Thyroid gland (tissue), 4 donors: ENCODE measurements around the gene CDK16. TPM values are rescaled to one million over a fixed set of nuclear protein-coding genes. Genes with fewer than 3 reads are reported as not detected.

ENCODE experiments used
- DNase-seq, 2 donors: peaks; one replicate each; pipeline ENCODE4 v3.0.0-alpha.2; 2019
- H3K27ac ChIP-seq, 3 donors: fragments of 200-600 bp; sonication (generic); 1 replicate in 2 of 3; 2 replicates in 1 of 3; pipeline ENCODE4 v1.5.1; 2016 to 2019; ENCODE audit warnings: mild to moderate bottlenecking in 1 of 3, moderate library complexity in 1 of 3
- H3K27me3 ChIP-seq: fragments of 200-600 bp; sonication (generic); one replicate; pipeline ENCODE4 v1.5.1; 2019
- H3K36me3 ChIP-seq, 2 donors: fragments of 200-600 bp; sonication (generic); one replicate each; pipeline ENCODE4 v1.5.1; 2016 to 2019
- H3K4me1 ChIP-seq, 2 donors: fragments of 200-600 bp; sonication (generic); one replicate each; pipeline ENCODE4 v1.5.1; 2017 to 2019
- H3K4me3 ChIP-seq, 3 donors: fragments of 200-600 bp; sonication (generic); replicated peaks in 1 of 3; 1 replicate in 2 of 3; 2 replicates in 1 of 3; pipeline ENCODE4 v1.5.1; 2016; ENCODE audit warnings: mild to moderate bottlenecking in 1 of 3
- H3K9me3 ChIP-seq: fragments of 200-600 bp; sonication (generic); one replicate; pipeline ENCODE4 v1.5.1; 2017
- CTCF ChIP-seq, 6 experiments: fragments of 200-600 bp in 3 of 6; fragments of 450-650 bp in 3 of 6; sonication (generic) in 3 of 6; IDR thresholded peaks; one replicate each; pipeline ENCODE4 v1.5.1; 2016 to 2019; ENCODE audit warnings: antibody characterized with exemption in 6 of 6, mild to moderate bottlenecking in 2 of 6, inconsistent platforms in 1 of 6, moderate library complexity in 1 of 6
- POLR2A ChIP-seq, 2 donors: fragments of 450-650 bp; IDR thresholded peaks; one replicate each; pipeline ENCODE4 v1.6.1; 2017; ENCODE audit warnings: antibody characterized with exemption in 2 of 2, mild to moderate bottlenecking in 2 of 2, moderate library complexity in 1 of 2
- WGBS, 2 donors: methylation state at CpG; one replicate each; pipeline ENCODE4 v1.1.5; 2017; 5-methylcytosine and 5-hydroxymethylcytosine counted together
- intact Hi-C: fragments of 100-400 bp; cut with DNase I; formaldehyde crosslinking; loops from one replicate; pipeline ENCODE4 v1.15.1; 2023
- total RNA-seq, 4 donors: library from RNA; depleted of rRNA; stranded (reverse); fragments of >200 nt; gene quantifications; one replicate each; pipeline ENCODE4 v1.2.3, GENCODE V29; 2016

The CDK16 gene
- total RNA-seq, 4 donors from 2014 or later = 76.6 to 111 (median 93.7) TPM

- no peak for TF ChIP-seq POLR2A (IDR thresholded peaks at IDR 0.05)
- no peak for TF ChIP-seq CTCF (IDR thresholded peaks at IDR 0.05)
- Histone ChIP-seq H3K36me3 (peaks cover 13 to 40% of the 10 kb centered on the region in 2 donors), H3K27me3 (no peaks in the 10 kb centered on the region), H3K9me3 (no peaks in the 10 kb centered on the region), H3K4me1 (no peaks in the 10 kb centered on the region), H3K27ac (no peak overlapping the region), H3K4me3 (no peak overlapping the region)
- no peak for DNase-seq
- WGBS, 2 donors = 95 to 100% methylated on average over 3 to 4 of the region's 7 CpGs
- intact Hi-C loops = no loop called here
Measured at GRCh38 chrX:47240619-47241018, 22.1 kb downstream of the CDK16 start.

GRCh38 chrX:47241201-47242011, 22.9 kb downstream of the CDK16 start:
- 95% methylated on average over 17 to 18 of the region's 18 CpGs for WGBS, 2 donors
- Histone ChIP-seq H3K4me3 (no peak overlapping the region), H3K4me1 (no peaks in the 10 kb centered on the region), H3K27me3 (no peaks in the 10 kb centered on the region), H3K9me3 (no peaks in the 10 kb centered on the region), H3K27ac (no peak overlapping the region), H3K36me3 (peaks cover 13 to 46% of the 10 kb centered on the region in 2 donors)
- TF ChIP-seq CTCF (IDR thresholded peaks at IDR 0.05) (no peak), POLR2A (IDR thresholded peaks at IDR 0.05) (no peak)
- intact Hi-C loops = no loop called here
- DNase-seq = no peak

- Histone ChIP-seq H3K4me1 (no peaks in the 10 kb centered on the region), H3K27ac (no peak overlapping the region), H3K9me3 (no peaks in the 10 kb centered on the region), H3K4me3 (no peak overlapping the region), H3K36me3 (peaks cover 13 to 47% of the 10 kb centered on the region in 2 donors), H3K27me3 (no peaks in the 10 kb centered on the region)
- WGBS, 2 donors = 92 to 100% methylated on average over 1 to 10 of the region's 10 CpGs
- no peak for TF ChIP-seq POLR2A (IDR thresholded peaks at IDR 0.05)
- TF ChIP-seq CTCF (IDR thresholded peaks at IDR 0.05) = no peak
- DNase-seq = no peak
- intact Hi-C loops = no loop called here
Measured at GRCh38 chrX:47242321-47242720, 23.8 kb downstream of the CDK16 start.

GRCh38 chrX:47243351-47243750, 24.9 kb downstream of the CDK16 start:
- H3K36me3 ChIP-seq = peaks cover 13 to 49% of the 10 kb centered on the region in 2 donors

More at GRCh38 chrX:47243351-47243750, 24.9 kb downstream of the CDK16 start:
- no peak overlapping the region for H3K4me3 ChIP-seq
- no peaks in the 10 kb centered on the region for H3K27me3 ChIP-seq
- no peaks in the 10 kb centered on the region for H3K9me3 ChIP-seq
- H3K4me1 ChIP-seq = no peaks in the 10 kb centered on the region
- no peak for DNase-seq
- TF ChIP-seq CTCF (IDR thresholded peaks at IDR 0.05) = no peak
- no peak for TF ChIP-seq POLR2A (IDR thresholded peaks at IDR 0.05)
- 87 to 89% methylated on average over 8 to 11 of the region's 14 CpGs for WGBS, 2 donors
- intact Hi-C loops = no loop called here
- H3K27ac ChIP-seq = no peak overlapping the region
